MCF 10A (cell line): ENCODE data around the gene FUCA2. TPM values are rescaled to one million over a fixed set of nuclear protein-coding genes. Genes with fewer than 3 reads are reported as not detected.
A peak's percentile ranks its signal among the peaks of the same experiment; 100 is the strongest.

Source experiments
- Bru-seq: library from RNA; stranded (reverse); fragments of 400-500 nt; gene quantifications from one replicate; lab custom pipeline; 2021; lab: Mats Ljungman, UMichigan
- BruChase-seq, 2 experiments: library from RNA; stranded (reverse); fragments of 400-500 nt; gene quantifications; one replicate each; lab custom pipeline; 2021; lab: Mats Ljungman, UMichigan
- BruUV-seq: library from RNA; stranded (reverse); fragments of 400-500 nt; replicated peaks from 2 replicates; lab custom pipeline; 2021; lab: Mats Ljungman, UMichigan
- CTCF ChIA-PET: fragments of 300-600 bp; sonication (Branson Sonifier 250); formaldehyde crosslinking; extraction: SDS; loops from one replicate; lab custom pipeline; 2021; ENCODE audit warnings: antibody characterized with exemption, inconsistent platforms; lab: Yijun Ruan, JAX
- POLR2A ChIA-PET: fragments of 300-600, 350-650 bp; sonication (Branson Sonifier 250); formaldehyde crosslinking; extraction: SDS; loops from one replicate; lab custom pipeline; 2020; ENCODE audit warnings: antibody characterized with exemption, inconsistent platforms; lab: Yijun Ruan, JAX
- DNase-seq: peaks from one replicate; pipeline ENCODE4 v3.0.0-alpha.2; 2018; ENCODE audit not compliant: unreplicated experiment
- H3K27ac Mint-ChIP-seq: one replicate; pipeline ENCODE4 v1.8.0; 2022; ENCODE audit warnings: mild to moderate bottlenecking, low read depth, mixed read lengths; ENCODE audit not compliant: unreplicated experiment
- H3K27me3 Mint-ChIP-seq: one replicate; pipeline ENCODE4 v1.8.0; 2022; ENCODE audit warnings: mixed read lengths; ENCODE audit not compliant: insufficient read depth, unreplicated experiment
- H3K36me3 Mint-ChIP-seq: one replicate; pipeline ENCODE4 v1.8.0; 2022; ENCODE audit warnings: mild to moderate bottlenecking, moderate library complexity, mixed read lengths; ENCODE audit not compliant: insufficient read depth, unreplicated experiment
- H3K4me1 Mint-ChIP-seq: one replicate; pipeline ENCODE4 v1.8.0; 2022; ENCODE audit warnings: mixed read lengths; ENCODE audit not compliant: insufficient read depth, unreplicated experiment
- H3K4me3 Mint-ChIP-seq: one replicate; pipeline ENCODE4 v1.8.0; 2022; ENCODE audit warnings: mild to moderate bottlenecking, moderate library complexity, mixed read lengths; ENCODE audit not compliant: unreplicated experiment
- H3K9me3 Mint-ChIP-seq: one replicate; pipeline ENCODE4 v1.8.0; 2022; ENCODE audit warnings: mixed read lengths; ENCODE audit not compliant: unreplicated experiment
- CTCF ChIP-seq: fragments of 200-600 bp; IDR thresholded peaks from one replicate; pipeline ENCODE4 v1.8.0; 2022; ENCODE audit warnings: antibody characterized with exemption, mild to moderate bottlenecking; ENCODE audit not compliant: unreplicated experiment
- intact Hi-C: fragments of 100-400 bp; cut with micrococcal nuclease; formaldehyde crosslinking; loops from 2 replicates; pipeline ENCODE4 v1.14.1; 2022
- long read RNA-seq: library from polyadenylated mRNA; stranded (forward); transcript quantifications from one replicate; pipeline ENCODE4 v2.0.0, GENCODE V29; 2022
- total RNA-seq: library from RNA; stranded (reverse); gene quantifications from 2 replicates; pipeline ENCODE4 v1.2.3, GENCODE V29; 2022

FUCA2 gene
- total RNA-seq (54.8 and 62.2 TPM in 2 replicates), Bru-seq, nascent RNA (percentile 85 among the genes with signal in this experiment), BruChase-seq, experiment 1, labeled RNA remaining after a 6-hour chase (percentile 85 among the genes with signal in this experiment), BruChase-seq, experiment 2, labeled RNA remaining after a 2-hour chase (percentile 78 among the genes with signal in this experiment)
- long read RNA-seq, transcript FUCA2-201 (7 exons, 2,356 nt): major isoform, 200 of 249 reads
- long read RNA-seq, partial matches to known transcripts: 11 of 249 reads
- long read RNA-seq, other reads (novel, unspliced or antisense): 36 of 249 reads

- POLR2A ChIA-PET: no interaction called here
- TSS peak; percentile 43 for BruUV-seq
- H3K27me3 Mint-ChIP-seq: no peaks in the 10 kb centered on the region
These were observed at the start of gene FUCA2 for GRCh38 chr6:143510991-143511891. Gene FUCA2, minus strand, starts transcription at chr6:143511720. Its CDS starts 86 bp downstream, at chr6:143511634.

GRCh38 chr6:143561105-143561704 is 49.7 kb upstream of the FUCA2 start:
- ChIA-PET POLR2A (no interaction called here), CTCF (interaction anchor here (0.5 to 1.3 kb wide), 2 partner anchors 14 to 262 kb away, joined by 4 to 5 read pairs; no protein-coding TSS in a partner anchor)
- Mint-ChIP-seq H3K4me1 (no peaks in the 10 kb centered on the region), H3K27me3 (no peaks in the 10 kb centered on the region), H3K27ac (no peak overlapping the region), H3K9me3 (no peaks in the 10 kb centered on the region), H3K36me3 (no peaks in the 10 kb centered on the region), H3K4me3 (no peak overlapping the region)
- DNase-seq: no peak
- TF ChIP-seq CTCF: no peak
- intact Hi-C loops: no loop called here
- BruUV-seq: no TSS peak

More at GRCh38 chr6:143510991-143511891, at the start of gene FUCA2:
- peak; percentile 77 for DNase-seq
- H3K4me1 Mint-ChIP-seq: peaks cover 24% of the 10 kb centered on the region
- no peak for TF ChIP-seq CTCF
- intact Hi-C loops: no loop called here
- H3K36me3 Mint-ChIP-seq: peaks cover 21% of the 10 kb centered on the region
- H3K27ac Mint-ChIP-seq: peak within 1 kb of the TSS; percentile 59
- CTCF ChIA-PET: no interaction called here
- no peaks in the 10 kb centered on the region for H3K9me3 Mint-ChIP-seq
- peak within 1 kb of the TSS; percentile 91 for H3K4me3 Mint-ChIP-seq

- Mint-ChIP-seq H3K36me3 (no peaks in the 10 kb centered on the region), H3K4me3 (no peak overlapping the region), H3K4me1 (peaks cover 11% of the 10 kb centered on the region), H3K27ac (no peak overlapping the region), H3K27me3 (no peaks in the 10 kb centered on the region), H3K9me3 (no peaks in the 10 kb centered on the region)
- DNase-seq: no peak
- CTCF ChIA-PET: no interaction called here
- intact Hi-C loops: no loop called here
- no TSS peak for BruUV-seq
- POLR2A ChIA-PET: no interaction called here
- TF ChIP-seq CTCF: no peak
These were observed 47.6 kb upstream of the FUCA2 start for GRCh38 chr6:143559051-143559660.
